ENCODE data around the gene CNOT3.

The CNOT3 gene

GRCh38 chr19:54145541-54146158, 8.1 kb downstream of the CNOT3 start:
- no peak overlapping the region for H3K4me3 ChIP-seq (ENCODE audit: low read depth, low read length)
- no peak for DNase-seq (ENCODE audit: low read depth)

- H3K4me3 ChIP-seq (ENCODE audit: low read depth, low read length), result no peak overlapping the region
- DNase-seq (ENCODE audit: low read depth), result no peak
Observed at GRCh38 chr19:54147676-54148075, 10.1 kb downstream of the CNOT3 start.

- no peak for DNase-seq (ENCODE audit: low read depth)
- H3K4me3 ChIP-seq (ENCODE audit: low read depth, low read length), result no peak overlapping the region
Observed at GRCh38 chr19:54148158-54148557, 10.6 kb downstream of the CNOT3 start.

GRCh38 chr19:54149021-54149812, 11.7 kb downstream of the CNOT3 start:
- H3K4me3 ChIP-seq (ENCODE audit: low read depth, low read length), result no peak overlapping the region
- DNase-seq (ENCODE audit: low read depth), result no peak

- no peak for DNase-seq (ENCODE audit: low read depth)
- H3K4me3 ChIP-seq (ENCODE audit: low read depth, low read length), result no peak overlapping the region
Observed at GRCh38 chr19:54151362-54152035, 13.9 kb downstream of the CNOT3 start.

GRCh38 chr19:54152267-54152666, 14.7 kb downstream of the CNOT3 start:
- no peak for DNase-seq (ENCODE audit: low read depth)
- H3K4me3 ChIP-seq (ENCODE audit: low read depth, low read length), result no peak overlapping the region

- no peak overlapping the region for H3K4me3 ChIP-seq (ENCODE audit: low read depth, low read length)
- DNase-seq (ENCODE audit: low read depth), result no peak
Observed at GRCh38 chr19:54152878-54153524, 15.4 kb downstream of the CNOT3 start.

GRCh38 chr19:54153731-54154326, 16.3 kb downstream of the CNOT3 start:
- no peak overlapping the region for H3K4me3 ChIP-seq (ENCODE audit: low read depth, low read length)
- no peak for DNase-seq (ENCODE audit: low read depth)

- no peak overlapping the region for H3K4me3 ChIP-seq (ENCODE audit: low read depth, low read length)
- DNase-seq (ENCODE audit: low read depth), result no peak
Observed at GRCh38 chr19:54154603-54155345, 17.2 kb downstream of the CNOT3 start.

GRCh38 chr19:54155694-54156093, 18.1 kb downstream of the CNOT3 start:
- no peak overlapping the region for H3K4me3 ChIP-seq (ENCODE audit: low read depth, low read length)
- no peak for DNase-seq (ENCODE audit: low read depth)

GRCh38 chr19:54156490-54156889, 18.9 kb downstream of the CNOT3 start:
- H3K4me3 ChIP-seq (ENCODE audit: low read depth, low read length), result no peak overlapping the region
- DNase-seq (ENCODE audit: low read depth), result no peak

GRCh38 chr19:54156953-54157352, 19.4 kb downstream of the CNOT3 start:
- DNase-seq (ENCODE audit: low read depth), result no peak
- no peak overlapping the region for H3K4me3 ChIP-seq (ENCODE audit: low read depth, low read length)

- no peak for DNase-seq (ENCODE audit: low read depth)
- peak overlapping the region; percentile 68 for H3K4me3 ChIP-seq (ENCODE audit: low read depth, low read length)
Observed at GRCh38 chr19:54158812-54159351, 21.3 kb downstream of the CNOT3 start.

GRCh38 chr19:54159352-54160181, 22.0 kb downstream of the CNOT3 start, which contains the start of gene LENG1:
LENG1 (minus strand) TSS chr19:54159721; CDS start chr19:54159695, 26 bp downstream.
- DNase-seq (ENCODE audit: low read depth), result peak; percentile 100
- peak within 1 kb of the TSS; percentile 70 for H3K4me3 ChIP-seq (ENCODE audit: low read depth, low read length)

- peak overlapping the region; percentile 70 for H3K4me3 ChIP-seq (ENCODE audit: low read depth, low read length)
- no peak for DNase-seq (ENCODE audit: low read depth)
Observed at GRCh38 chr19:54160182-54160811, 22.7 kb downstream of the CNOT3 start.

GRCh38 chr19:54160854-54161253, 23.3 kb downstream of the CNOT3 start:
- H3K4me3 ChIP-seq (ENCODE audit: low read depth, low read length), result peak overlapping the region; percentile 70
- DNase-seq (ENCODE audit: low read depth), result no peak

- DNase-seq (ENCODE audit: low read depth), result no peak
Observed at GRCh38 chr19:54162241-54162805, 24.8 kb downstream of the CNOT3 start.

More at GRCh38 chr19:54162241-54162805, 24.8 kb downstream of the CNOT3 start:
- H3K4me3 ChIP-seq (ENCODE audit: low read depth, low read length), result peak overlapping the region; percentile 52

All from skeletal muscle cell (primary cell).